C4-2B (cell line): ENCODE results near the gene LACTB.

Experiments
- CTCF ChIP-seq: fragments of 450-650 bp; conservative IDR thresholded peaks from 2 replicates; pipeline ENCODE4 v1.5.1; 2017; ENCODE audit warnings: mild to moderate bottlenecking
- ZFX ChIP-seq: fragments of 450-650 bp; IDR thresholded peaks from 2 replicates; pipeline ENCODE4 v1.6.1; 2017

- TF ChIP-seq CTCF (no peak), ZFX (no peak)
These were observed 38.6 kb upstream of the LACTB start for GRCh38 chr15:63083044-63083443.
